PC-3 (cell line): ENCODE data around the gene ALKBH1. TPM values are rescaled to one million over a fixed set of nuclear protein-coding genes. Genes with fewer than 3 reads are reported as not detected.

Experiments
- ATAC-seq: fragments of 200-7000 bp; cut with Tn5 transposase; 2 replicates; pipeline ENCODE4 v1.9.1; 2020; ENCODE audit warnings: mild to moderate bottlenecking, moderate library complexity
- Bru-seq: library from RNA; stranded (reverse); fragments of 400-500 nt; gene quantifications from one replicate; lab custom pipeline; 2021; lab: Mats Ljungman, UMichigan
- BruChase-seq, 2 experiments: library from RNA; stranded (reverse); fragments of 400-500 nt; gene quantifications; one replicate each; lab custom pipeline; 2021; lab: Mats Ljungman, UMichigan
- BruUV-seq: library from RNA; stranded (reverse); fragments of 400-500 nt; replicated peaks from 2 replicates; lab custom pipeline; 2021; lab: Mats Ljungman, UMichigan
- CTCF ChIA-PET: fragments of 300-600 bp; sonication (Branson Sonifier 250); formaldehyde crosslinking; loops from one replicate; lab custom pipeline; 2022; ENCODE audit warnings: antibody characterized with exemption; lab: Charles Lee
- POLR2A ChIA-PET: fragments of 300-600 bp; sonication (Branson Sonifier 250); formaldehyde crosslinking; loops from one replicate; lab custom pipeline; 2022; ENCODE audit warnings: antibody characterized with exemption; ENCODE audit not compliant: unreplicated experiment; lab: Charles Lee
- DNase-seq: peaks from one replicate; pipeline ENCODE4 v3.0.0-alpha.2; 2015
- H2AFZ ChIP-seq: fragments of 300-600 bp; sonication (generic); 2 replicates; pipeline ENCODE4 v1.6.0; 2016; ENCODE audit warnings: antibody characterized with exemption, low read length
- H3F3A ChIP-seq: fragments of 300-600 bp; sonication (generic); one replicate; pipeline ENCODE4 v1.6.0; 2017; ENCODE audit warnings: antibody characterized with exemption, low read length, control low read depth, mild to moderate bottlenecking; ENCODE audit not compliant: unreplicated experiment
- H3K27ac ChIP-seq: fragments of 300-600 bp; sonication (generic); 2 replicates; pipeline ENCODE4 v1.5.1; 2016; ENCODE audit warnings: mild to moderate bottlenecking, low read length
- H3K27me3 ChIP-seq: fragments of 300-600 bp; sonication (generic); 2 replicates; pipeline ENCODE4 v1.6.1; 2016; ENCODE audit warnings: low read length, mixed read lengths
- H3K36me3 ChIP-seq: fragments of 300-600 bp; sonication (generic); 2 replicates; pipeline ENCODE4 v1.6.1; 2016; ENCODE audit warnings: low read depth, mixed run types, low read length, mixed read lengths
- H3K4me1 ChIP-seq: fragments of 300-600 bp; sonication (generic); 2 replicates; pipeline ENCODE4 v1.5.1; 2016; ENCODE audit warnings: low read length; ENCODE audit not compliant: insufficient read depth
- H3K4me2 ChIP-seq: fragments of 300-600 bp; sonication (generic); 2 replicates; pipeline ENCODE4 v1.6.0; 2016; ENCODE audit warnings: low read length
- H3K4me3 ChIP-seq: fragments of 300-600 bp; sonication (generic); 2 replicates; pipeline ENCODE4 v1.5.1; 2016; ENCODE audit warnings: mild to moderate bottlenecking, low read length, mixed read lengths
- H3K79me2 ChIP-seq: fragments of 300-600 bp; sonication (generic); 2 replicates; pipeline ENCODE4 v1.6.1; 2017; ENCODE audit warnings: low read length, mixed read lengths
- H3K9ac ChIP-seq: fragments of 300-600 bp; sonication (generic); 2 replicates; pipeline ENCODE4 v1.6.0; 2016; ENCODE audit warnings: mild to moderate bottlenecking, low read length
- H3K9me2 ChIP-seq: fragments of 300-600 bp; sonication (generic); replicated peaks from 2 replicates; pipeline ENCODE4 v1.6.1; 2016; ENCODE audit warnings: mixed run types, low read length, mixed read lengths
- H3K9me3 ChIP-seq: fragments of 300-600 bp; sonication (generic); 2 replicates; pipeline ENCODE4 v1.6.1; 2016; ENCODE audit warnings: low read length, mixed read lengths
- H4K20me1 ChIP-seq: fragments of 300-600 bp; sonication (generic); 2 replicates; pipeline ENCODE4 v1.6.1; 2016; ENCODE audit warnings: low read length, mixed read lengths
- CTCF ChIP-seq: fragments of 300-600 bp; sonication (generic); conservative IDR thresholded peaks from 2 replicates; pipeline ENCODE4 v1.5.1; 2017; ENCODE audit warnings: antibody characterized with exemption, low read depth, mild to moderate bottlenecking, low read length
- EZH2 ChIP-seq: fragments of 300-600 bp; sonication (generic); IDR thresholded peaks from one replicate; pipeline ENCODE4 v1.6.1; 2017; ENCODE audit warnings: antibody characterized with exemption, mild to moderate bottlenecking, low read length; ENCODE audit not compliant: unreplicated experiment
- EZH2phosphoT487 ChIP-seq: fragments of 300-600 bp; sonication (generic); IDR thresholded peaks from 2 replicates; pipeline ENCODE4 v1.6.1; 2018; ENCODE audit warnings: mild to moderate bottlenecking, antibody characterized with exemption, low read length, borderline replicate concordance
- intact Hi-C: fragments of 100-400 bp; cut with micrococcal nuclease; formaldehyde crosslinking; loops from 2 replicates; pipeline ENCODE4 v1.9.0; 2023
- long read RNA-seq: library from polyadenylated mRNA; unstranded; transcript quantifications from one replicate; pipeline ENCODE4 v2.0.0, GENCODE V29; 2021; ENCODE audit not compliant: unreplicated experiment
- total RNA-seq: library from RNA; depleted of rRNA; stranded (reverse); fragments of >200 nt; gene quantifications from 2 replicates; pipeline ENCODE4 v1.2.3, GENCODE V29; 2014; rRNA removed

Gene ALKBH1, protein sequence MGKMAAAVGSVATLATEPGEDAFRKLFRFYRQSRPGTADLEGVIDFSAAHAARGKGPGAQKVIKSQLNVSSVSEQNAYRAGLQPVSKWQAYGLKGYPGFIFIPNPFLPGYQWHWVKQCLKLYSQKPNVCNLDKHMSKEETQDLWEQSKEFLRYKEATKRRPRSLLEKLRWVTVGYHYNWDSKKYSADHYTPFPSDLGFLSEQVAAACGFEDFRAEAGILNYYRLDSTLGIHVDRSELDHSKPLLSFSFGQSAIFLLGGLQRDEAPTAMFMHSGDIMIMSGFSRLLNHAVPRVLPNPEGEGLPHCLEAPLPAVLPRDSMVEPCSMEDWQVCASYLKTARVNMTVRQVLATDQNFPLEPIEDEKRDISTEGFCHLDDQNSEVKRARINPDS
- 9.7 and 10.8 TPM in 2 replicates for total RNA-seq
- Bru-seq, nascent RNA, result percentile 75 among the genes with signal in this experiment
- percentile 67 among the genes with signal in this experiment for BruChase-seq, experiment 1, labeled RNA remaining after a 6-hour chase
- percentile 73 among the genes with signal in this experiment for BruChase-seq, experiment 2, labeled RNA remaining after a 2-hour chase
- long read RNA-seq, transcript ALKBH1-201 (6 exons, 2,594 nt), result major isoform, 11 of 20 reads
- long read RNA-seq, partial matches to known transcripts, result 2 of 20 reads
- long read RNA-seq, other reads (novel, unspliced or antisense), result 6 of 20 reads

GRCh38 chr14:77707724-77708408 is at the start of gene ALKBH1, which contains the start of gene SLIRP:
Gene ALKBH1 (minus strand): TSS chr14:77708023. CDS start chr14:77708004, 19 bp downstream.
Gene SLIRP (plus strand): TSS chr14:77708103. CDS start chr14:77708112, 9 bp downstream.
- intact Hi-C loops, result loop anchor here (1.0 to 2.0 kb wide), 3 partner anchors 53 to 251 kb away; partner anchors contain the start of gene VIPAS39

DNA sequence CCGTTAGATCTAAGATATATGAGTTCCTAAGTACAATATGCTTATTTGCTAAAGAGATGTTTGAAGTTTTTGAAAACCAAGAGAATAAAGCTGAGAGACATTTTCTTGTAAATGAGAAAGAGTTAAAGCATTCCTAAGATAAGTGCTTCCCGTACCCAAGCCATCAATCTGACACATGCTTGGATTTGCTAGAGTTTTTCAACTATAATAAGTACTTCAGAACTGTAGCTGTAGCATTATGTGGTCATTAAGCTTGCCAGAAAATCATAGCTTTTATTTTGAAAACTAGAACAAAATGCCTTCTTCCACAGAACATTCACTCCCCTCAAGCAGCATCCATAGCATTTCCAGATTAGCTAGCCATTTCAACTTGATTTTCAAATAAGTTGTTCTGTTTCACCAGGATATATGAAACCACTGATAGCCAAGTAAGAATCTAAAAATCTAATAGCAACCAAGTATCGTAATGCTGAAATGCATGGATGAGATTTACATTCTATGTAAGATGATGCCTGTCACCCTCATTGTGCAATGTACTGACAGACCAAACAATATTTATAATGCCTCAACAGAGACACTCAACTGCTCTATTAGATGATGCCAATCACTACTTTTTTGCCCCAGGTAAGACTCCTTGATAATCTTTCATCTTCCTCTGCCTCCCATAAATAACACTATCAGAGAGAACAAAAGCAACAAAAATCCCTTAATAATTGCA is 45.1 kb upstream of the ALKBH1 start:
- TF ChIP-seq CTCF (no peak), EZH2 (no peak), EZH2phosphoT487 (no peak)
- BruUV-seq, result no TSS peak
- intact Hi-C loops, result no loop called here
- H3F3A ChIP-seq, result no peaks in the 10 kb centered on the region
- no peaks in the 10 kb centered on the region for H3K9me3 ChIP-seq
- H3K27ac ChIP-seq, result no peak overlapping the region
- no peaks in the 10 kb centered on the region for H3K4me1 ChIP-seq
- no peak for DNase-seq
- H3K9me2 ChIP-seq, result no peaks in the 10 kb centered on the region
- ChIA-PET POLR2A (no interaction called here), CTCF (no interaction called here)
- H3K9ac ChIP-seq, result no peak overlapping the region
- no peak overlapping the region for H3K4me2 ChIP-seq
- no peaks in the 10 kb centered on the region for H4K20me1 ChIP-seq
- no peak overlapping the region for H3K4me3 ChIP-seq
- H3K27me3 ChIP-seq, result no peaks in the 10 kb centered on the region
- peaks cover 44% of the 10 kb centered on the region for H3K79me2 ChIP-seq
- no peak for ATAC-seq
- no peak overlapping the region for H2AFZ ChIP-seq
- peaks cover 31% of the 10 kb centered on the region for H3K36me3 ChIP-seq

More at GRCh38 chr14:77707724-77708408, at the start of gene ALKBH1, which contains the start of gene SLIRP:
- Histone ChIP-seq H3K27ac (peak within 1 kb of the TSS; percentile 19; the same call in 1 of the 2 replicates), H3K4me3 (peak within 1 kb of the TSS; percentile 95), H3K36me3 (peaks cover 33% of the 10 kb centered on the region), H3F3A (no peaks in the 10 kb centered on the region), H3K4me1 (peaks cover 18% of the 10 kb centered on the region), H2AFZ (peak within 1 kb of the TSS; percentile 90), H3K79me2 (peaks cover 77% of the 10 kb centered on the region), H3K4me2 (peak within 1 kb of the TSS; percentile 81), H3K9me2 (no peaks in the 10 kb centered on the region), H4K20me1 (peaks cover 26% of the 10 kb centered on the region), H3K27me3 (no peaks in the 10 kb centered on the region), H3K9me3 (no peaks in the 10 kb centered on the region), H3K9ac (peak within 1 kb of the TSS; percentile 89)
- no peak for TF ChIP-seq EZH2phosphoT487
- TF ChIP-seq CTCF, result no peak; the same call in 1 of the 2 replicates
- no peak for TF ChIP-seq EZH2
- CTCF ChIA-PET, result interaction anchor here (0.5 to 0.7 kb wide), 3 partner anchors 154 to 249 kb away, joined by 4 to 5 read pairs (median 4); no protein-coding TSS in a partner anchor
- DNase-seq (peak; percentile 91), ATAC-seq (peak; percentile 96)
- POLR2A ChIA-PET, result interaction anchor here (0.5 to 0.6 kb wide), 2 partner anchors 115 to 1913 kb away, joined by 3 read pairs; no protein-coding TSS in a partner anchor
- BruUV-seq, result no TSS peak
